Hematopoietic multipotent progenitor cell treated with erythropoietin and hydrocortisone succinate and interleukin-3 and kit ligand, for 8 days (in vitro differentiated cells): ENCODE results near the gene PLEKHB2.
"Not testable (repeated sequence)": the region's sequence is repeated elsewhere in the genome, so short reads cannot be mapped to it uniquely, and the experiment has no call there.

Source experiments
- DNase-seq: peaks from one replicate; pipeline ENCODE4 v3.0.0-alpha.2; 2015

The PLEKHB2 gene

DNA sequence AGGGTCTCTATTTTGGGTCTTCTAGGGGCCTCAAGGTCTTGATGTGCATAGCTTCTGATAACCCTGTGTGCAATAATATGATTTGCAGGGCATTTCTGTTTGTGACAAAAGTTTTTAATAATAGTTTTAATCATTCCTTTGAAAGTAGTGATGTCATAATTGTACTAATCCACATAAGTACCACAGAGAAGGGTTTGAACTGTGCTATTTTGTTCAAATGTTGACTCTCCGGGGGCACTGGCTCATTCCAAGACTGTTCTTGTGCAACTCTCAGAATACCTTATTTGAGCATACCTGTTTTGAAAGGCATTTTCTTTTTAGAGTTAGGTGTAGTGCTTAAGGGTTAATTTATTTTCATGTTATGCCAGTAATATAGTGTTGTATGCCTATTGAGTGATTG is 41.6 kb downstream of the PLEKHB2 start:
- DNase-seq = no peak

DNA sequence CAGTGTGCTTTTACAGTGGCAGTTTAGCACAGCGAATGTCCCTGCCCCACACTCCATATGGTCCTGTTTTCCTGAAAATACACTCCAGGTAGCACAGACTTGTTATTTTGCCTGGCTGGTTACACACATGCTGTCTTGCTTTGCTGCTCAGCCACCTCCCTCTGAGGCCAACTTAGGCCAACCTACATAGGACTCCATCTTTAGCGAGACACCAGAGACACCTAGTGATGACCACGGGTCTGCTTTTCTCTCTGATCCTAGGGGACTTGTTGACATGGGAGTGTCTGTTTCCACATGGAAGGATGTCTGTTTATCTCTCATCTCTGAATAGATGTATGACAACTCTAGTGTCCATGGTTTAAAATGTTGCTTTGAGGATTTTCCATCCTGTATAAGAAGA is 43.3 kb downstream of the PLEKHB2 start:
- no peak for DNase-seq

DNA sequence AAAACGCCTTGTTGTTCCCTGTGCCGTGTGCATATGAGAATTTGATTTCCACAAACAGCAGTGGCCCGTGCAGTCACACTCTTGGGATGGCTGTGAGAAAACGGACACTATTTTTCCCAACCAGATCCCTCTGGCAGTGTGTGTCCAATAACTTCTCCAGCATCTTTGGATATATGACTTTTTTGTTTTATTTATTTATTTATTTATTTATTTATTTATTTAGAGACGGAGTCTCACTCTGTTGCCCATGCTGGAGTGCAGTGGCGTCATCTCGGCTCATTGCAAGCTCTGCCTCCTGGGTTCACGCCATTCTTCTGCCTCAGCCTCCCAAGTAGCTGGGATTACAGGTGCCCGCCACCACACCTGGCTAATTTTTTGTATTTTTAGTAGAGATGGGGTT is 45.0 kb downstream of the PLEKHB2 start:
- DNase-seq = not testable (repeated sequence)

DNA sequence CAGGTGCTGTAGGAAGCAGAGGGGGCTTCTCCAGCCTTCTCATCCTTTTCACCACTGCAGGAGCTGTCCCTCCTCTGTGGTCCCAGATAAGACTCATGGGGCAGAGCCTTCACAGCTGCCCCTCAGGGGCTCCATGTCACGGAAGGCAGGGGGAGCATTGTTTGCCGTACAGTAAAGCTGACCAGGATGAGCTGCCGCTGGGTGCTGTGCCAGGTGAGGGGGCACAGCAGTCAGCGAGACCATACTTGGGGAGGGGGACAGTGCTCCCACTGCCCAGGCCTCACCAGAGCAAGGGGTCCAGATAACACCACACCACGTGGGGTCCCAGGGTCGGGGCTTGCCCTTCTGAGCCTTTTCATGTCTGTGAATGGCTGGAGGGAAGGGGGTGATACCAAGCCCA is 46.3 kb downstream of the PLEKHB2 start:
- no peak for DNase-seq

DNA sequence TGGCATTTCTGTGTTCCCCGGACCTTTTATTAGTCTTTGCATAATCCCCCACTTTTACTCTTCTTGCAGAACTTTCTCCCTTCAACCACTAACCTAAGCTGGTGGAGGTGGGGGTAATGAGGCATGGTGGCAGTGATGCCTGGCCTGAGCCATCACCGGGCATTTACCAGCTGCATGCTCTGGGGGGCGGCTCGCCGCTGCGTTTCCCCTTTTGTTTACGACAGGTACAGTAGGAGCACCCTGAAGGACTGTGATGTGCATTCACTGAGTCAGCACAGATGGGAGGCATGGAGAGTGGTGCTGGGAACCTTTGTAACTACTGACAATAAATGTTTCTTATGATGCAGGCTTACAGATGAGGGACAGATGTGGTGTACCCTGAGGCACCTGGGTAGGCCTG is 46.9 kb downstream of the PLEKHB2 start:
- no peak for DNase-seq

DNA sequence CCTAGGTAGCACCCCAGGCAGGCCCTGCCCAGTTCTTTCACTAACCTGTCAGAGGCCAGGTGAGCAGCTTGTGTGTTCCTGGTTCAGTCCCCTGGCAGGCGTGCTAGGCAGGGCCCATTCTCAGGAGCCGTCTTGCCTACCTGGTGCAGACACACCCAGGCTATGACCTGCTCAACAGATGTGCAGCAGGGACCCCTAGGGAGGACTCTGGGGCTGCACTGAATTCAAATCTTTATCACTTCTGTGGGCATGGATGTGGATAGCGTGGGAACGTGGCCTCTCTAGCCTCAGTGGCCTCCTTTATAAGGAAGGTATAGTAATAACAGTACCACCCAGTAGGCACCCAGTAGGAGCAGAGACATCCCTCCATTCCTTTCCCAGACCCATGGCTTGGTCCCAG is 48.4 kb downstream of the PLEKHB2 start:
- DNase-seq = no peak

DNA sequence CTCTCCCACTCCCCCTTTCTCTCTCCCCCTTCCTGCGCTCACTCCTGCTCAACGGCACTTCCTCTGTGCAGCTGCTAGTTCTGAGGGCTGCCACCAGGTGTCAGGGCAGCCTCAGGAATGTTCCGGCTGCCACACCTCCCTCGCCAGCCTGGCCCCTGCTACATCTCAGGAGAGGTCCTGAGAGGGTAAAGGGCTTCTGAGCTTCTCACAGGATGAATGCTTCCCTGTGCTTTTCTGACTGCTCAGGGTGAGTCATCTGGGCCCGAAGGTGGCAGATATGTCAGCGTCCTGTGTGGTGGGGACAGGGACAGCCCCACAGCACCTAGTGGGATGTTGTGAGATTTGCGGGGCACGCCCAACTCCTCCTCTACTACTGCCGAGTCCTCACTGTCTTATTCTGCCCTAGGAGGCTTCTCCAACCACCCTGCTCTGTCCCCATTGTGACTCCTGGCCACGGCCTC is 49.0 kb downstream of the PLEKHB2 start:
- DNase-seq = peak; percentile 60

DNA sequence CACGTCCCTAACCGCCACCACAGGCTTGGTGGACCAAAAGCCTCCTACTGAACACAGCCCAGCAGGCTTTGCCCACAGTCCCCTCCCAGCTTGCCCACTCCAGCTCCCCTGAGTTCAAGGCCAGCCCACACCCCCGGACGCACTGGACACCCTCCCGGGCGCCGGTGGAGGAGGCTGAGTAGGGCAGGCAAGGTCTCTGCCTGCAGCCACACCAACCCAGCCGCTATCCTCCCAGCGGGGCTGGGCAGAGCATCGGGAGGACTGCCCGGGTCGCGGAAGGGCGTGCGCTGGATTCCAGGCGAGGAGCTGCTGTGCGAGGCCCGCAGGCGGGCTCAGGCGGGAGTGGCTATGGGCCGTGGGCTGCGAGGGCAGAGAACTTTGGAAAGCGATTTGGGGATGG is 49.5 kb downstream of the PLEKHB2 start:
- DNase-seq = no peak

DNA sequence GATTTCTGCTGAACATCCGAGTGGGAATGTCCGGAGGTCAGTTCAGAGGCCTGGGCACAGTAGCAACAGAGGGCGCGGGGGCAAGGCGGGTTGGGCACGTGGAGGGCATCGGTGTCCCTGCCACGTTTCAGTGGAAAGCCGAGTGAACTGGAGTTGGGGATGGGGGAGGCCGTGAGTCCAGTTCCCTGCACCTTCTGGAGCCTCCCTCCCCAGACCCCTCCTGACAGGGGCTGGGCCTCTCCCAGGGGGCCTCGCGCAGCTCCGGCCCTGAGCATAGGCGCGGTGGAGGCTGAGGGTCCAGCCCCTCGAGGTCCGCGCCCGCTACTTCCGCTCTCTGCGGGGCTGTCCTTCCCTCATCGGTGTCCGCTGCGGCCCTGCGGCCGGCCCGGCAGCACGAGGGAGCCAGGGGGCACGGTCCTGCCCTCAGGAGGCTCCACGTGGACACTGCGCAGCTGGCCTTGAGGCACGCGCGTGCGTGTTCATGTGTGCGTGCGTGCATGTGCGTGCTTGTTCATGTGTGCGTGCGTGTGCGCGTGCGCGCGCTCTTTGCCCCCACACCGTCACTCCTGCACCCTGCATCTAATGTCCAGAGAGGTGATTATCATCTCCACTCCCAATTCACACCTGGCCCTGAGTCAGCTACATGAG is 50.2 kb downstream of the PLEKHB2 start:
- DNase-seq = no peak

DNA sequence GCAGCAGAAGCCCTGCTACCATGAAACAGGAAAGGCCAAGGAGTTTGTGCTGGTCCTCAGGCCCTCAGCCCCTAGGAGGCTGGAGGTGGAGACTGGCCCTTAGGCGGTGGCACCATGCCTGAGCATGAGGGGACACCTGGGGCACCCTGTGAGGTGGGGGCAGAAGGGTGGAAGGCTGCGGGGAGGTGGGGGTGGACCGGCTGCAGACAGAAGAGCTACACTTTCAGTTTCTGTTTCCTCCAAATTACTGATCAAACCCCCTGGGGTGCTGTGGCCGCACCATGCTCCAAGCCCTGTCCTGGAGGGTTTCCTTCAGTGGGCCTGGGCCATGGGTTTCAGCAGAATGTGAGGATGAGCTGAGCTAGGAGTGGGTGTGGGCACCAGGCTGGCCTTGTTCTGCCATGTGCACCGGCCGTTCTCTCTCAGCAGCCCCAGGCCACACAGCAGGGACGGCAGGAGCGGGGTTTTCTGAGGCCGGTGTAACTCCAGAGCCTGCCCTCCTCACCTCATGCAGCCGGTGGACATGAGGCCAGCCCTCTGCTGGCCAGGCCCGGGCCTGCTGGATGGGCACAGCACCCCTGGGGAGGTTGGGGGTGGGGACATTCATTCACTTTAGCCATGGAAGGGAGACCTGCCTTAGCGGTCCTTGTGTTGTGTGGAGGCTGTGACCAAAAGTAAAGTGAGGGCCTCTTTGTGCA is 51.5 kb downstream of the PLEKHB2 start:
- DNase-seq = no peak

DNA sequence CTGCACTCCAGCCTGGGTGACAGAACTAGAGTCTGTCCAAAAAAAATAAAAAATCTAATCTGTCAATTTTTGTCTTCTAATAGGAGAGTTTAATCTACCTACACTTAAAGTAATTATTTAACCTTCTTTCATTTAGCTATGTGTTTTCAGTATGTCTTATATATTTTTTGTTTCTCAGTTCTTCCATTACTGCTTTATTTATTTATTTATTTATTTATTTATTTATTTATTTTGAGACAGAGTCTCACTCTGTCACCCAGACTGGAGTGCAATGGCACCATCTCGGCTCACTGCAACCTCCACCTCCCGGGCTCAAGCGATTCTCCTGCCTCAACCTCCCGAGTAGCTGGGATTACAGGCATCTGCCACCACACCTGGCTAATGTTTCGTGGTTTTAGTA is 60.4 kb downstream of the PLEKHB2 start:
- DNase-seq = not testable (repeated sequence)

DNA sequence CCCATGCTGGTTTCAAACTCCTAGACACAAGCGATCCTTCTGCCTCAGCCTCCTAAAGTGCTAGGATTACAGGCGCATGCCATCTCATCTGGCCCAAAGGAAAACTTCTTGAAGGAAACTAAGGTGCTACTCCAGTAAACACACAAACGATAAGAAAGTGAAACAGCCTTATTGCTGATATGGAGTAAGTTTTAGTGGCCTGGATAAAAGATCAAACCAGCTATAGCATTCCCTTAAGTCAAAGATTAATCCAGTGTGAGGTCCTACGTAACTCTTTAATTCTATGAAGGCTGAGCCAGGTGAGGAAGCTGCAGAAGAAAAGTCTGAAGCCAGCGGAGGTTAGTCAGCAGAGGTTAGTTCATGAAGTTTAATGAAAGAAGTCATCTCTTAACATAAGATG is 63.4 kb downstream of the PLEKHB2 start:
- DNase-seq = no peak

DNA sequence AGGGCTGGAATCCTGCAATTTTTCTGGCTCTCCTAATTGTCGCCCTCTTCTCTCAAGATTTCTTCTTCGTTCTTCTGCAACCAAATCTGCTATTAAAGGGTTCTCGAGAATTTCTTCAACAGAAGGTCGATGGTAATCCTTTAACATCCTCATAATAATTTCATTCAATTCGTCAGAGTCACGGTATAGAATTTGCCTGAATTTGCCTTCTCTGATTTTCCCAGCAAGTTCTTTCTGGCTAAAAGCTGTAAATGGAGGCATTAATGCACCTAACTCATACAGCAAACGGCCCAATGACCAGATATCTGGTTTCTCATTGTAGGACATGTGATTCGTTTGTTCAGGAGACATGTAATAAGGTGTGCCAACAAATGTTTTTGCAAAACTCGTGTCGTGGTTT is 72.9 kb downstream of the PLEKHB2 start:
- not testable (repeated sequence) for DNase-seq

DNA sequence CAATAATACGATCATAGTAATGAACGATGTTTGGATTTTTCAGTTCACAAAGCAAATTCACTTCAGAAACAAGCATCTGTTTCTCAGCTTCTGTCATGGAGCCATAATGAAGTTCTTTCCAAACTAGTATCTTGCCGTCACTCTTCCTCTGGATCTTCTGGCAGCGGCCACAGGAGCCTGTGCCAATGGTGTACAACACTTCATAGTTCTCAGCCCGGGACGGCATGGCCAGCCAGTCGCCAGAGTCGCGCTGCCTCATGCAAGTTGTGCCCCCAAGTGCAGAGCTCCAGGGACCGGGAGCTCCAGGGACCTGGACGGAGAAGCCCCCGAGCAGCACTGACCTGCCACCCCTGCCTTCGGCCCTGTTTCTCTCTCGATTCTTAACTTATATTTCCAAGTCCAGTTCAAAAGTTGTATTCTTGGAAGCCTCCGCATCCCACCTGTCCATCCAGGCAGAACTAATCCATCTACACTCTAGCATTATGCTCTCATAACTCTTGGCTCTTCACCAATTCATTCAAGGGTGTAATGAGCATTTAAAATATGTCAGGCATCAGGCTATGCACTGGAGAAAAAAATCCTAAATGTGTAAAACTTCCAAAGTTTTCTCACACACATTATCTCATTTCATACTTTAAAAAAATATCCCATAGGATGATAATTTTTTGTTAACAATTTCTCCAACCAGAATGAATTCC is 73.7 kb downstream of the PLEKHB2 start:
- not testable (repeated sequence) for DNase-seq

DNA sequence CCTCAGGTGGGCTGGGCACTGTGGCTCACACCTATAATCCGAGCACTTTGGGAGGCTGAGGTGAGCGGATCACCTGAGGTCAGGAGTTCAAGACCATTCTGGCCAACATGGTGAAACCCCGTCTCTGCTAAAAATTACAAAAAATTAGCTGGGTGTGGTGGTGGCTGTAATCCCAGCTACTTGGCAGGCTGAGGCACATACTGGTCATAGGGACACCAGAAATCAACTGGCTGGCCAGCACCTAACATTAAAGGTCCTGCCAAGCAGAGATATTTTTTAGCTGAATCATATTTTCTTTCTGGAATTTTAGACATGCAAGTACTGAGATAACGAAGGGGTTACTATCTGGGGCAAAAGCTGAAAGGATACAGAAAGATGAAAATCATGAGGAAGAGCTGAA is 76.3 kb downstream of the PLEKHB2 start:
- not testable (repeated sequence) for DNase-seq

DNA sequence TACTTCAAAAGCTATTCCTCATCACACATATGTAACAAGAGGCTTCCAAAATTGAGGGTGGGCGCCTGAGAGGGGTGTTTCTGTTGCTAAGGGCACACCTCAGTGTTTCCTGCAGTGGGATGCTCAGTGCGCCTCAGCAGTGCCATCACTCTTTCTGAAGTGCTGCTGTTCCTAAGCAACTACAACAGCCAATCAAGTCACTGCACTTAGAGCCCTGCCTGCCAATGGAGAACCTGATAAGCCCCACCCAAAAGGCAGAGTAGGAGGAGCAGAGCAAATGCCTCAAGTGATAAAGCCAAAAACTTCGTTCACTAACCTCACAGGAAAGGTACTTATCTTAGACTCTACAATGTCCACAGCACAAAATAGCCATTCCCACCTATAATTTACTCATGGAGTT is 88.3 kb downstream of the PLEKHB2 start:
- DNase-seq = peak; percentile 35

DNA sequence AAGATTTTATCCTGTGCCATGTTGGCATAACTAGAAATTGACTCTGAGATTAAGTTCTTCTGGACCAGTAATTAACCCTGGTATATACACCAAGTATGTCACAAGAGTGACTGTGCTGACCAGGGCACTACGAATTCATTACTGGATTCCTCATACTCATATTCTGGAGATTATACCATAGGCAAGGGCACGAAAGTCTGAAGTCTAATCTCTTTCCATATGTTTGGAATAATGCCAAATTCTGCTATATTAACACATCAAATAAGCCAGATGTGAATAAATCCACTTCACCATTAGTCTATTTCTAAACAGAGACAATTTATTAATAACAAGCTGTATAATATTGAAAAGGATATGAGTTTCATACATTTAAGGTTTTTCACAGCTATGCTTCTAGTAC is 91.0 kb downstream of the PLEKHB2 start:
- DNase-seq = peak; percentile 21
